MM.1S (cell line): Measurements from ENCODE around the gene DDX56.

Experiments
- DNase-seq: peaks from one replicate; pipeline ENCODE4 v3.0.0-alpha.2; 2015
- H2AFZ ChIP-seq: fragments of 300-600 bp; sonication (generic); 2 replicates; pipeline ENCODE4 v1.6.0; 2016; ENCODE audit warnings: antibody characterized with exemption, low read length
- H3F3A ChIP-seq: fragments of 300-600 bp; sonication (generic); 2 replicates; pipeline ENCODE4 v1.6.1; 2016; ENCODE audit warnings: mild to moderate bottlenecking, antibody characterized with exemption, low read length, moderate library complexity, mixed read lengths; ENCODE audit not compliant: insufficient read depth
- H3K27ac ChIP-seq: fragments of 300-600 bp; sonication (generic); 2 replicates; pipeline ENCODE4 v1.5.1; 2016; ENCODE audit warnings: mild to moderate bottlenecking, low read length
- H3K27me3 ChIP-seq: fragments of 300-600 bp; sonication (generic); replicated peaks from 2 replicates; pipeline ENCODE4 v1.6.0; 2016; ENCODE audit warnings: low read length; ENCODE audit not compliant: insufficient read depth
- H3K36me3 ChIP-seq: fragments of 300-600 bp; sonication (generic); replicated peaks from 2 replicates; pipeline ENCODE4 v1.6.1; 2016; ENCODE audit warnings: mild to moderate bottlenecking, low read length, mixed read lengths; ENCODE audit not compliant: insufficient read depth
- H3K4me1 ChIP-seq: fragments of 300-600 bp; sonication (generic); 2 replicates; pipeline ENCODE4 v1.6.1; 2016; ENCODE audit warnings: low read length, mixed read lengths
- H3K4me2 ChIP-seq: fragments of 300-600 bp; sonication (generic); 2 replicates; pipeline ENCODE4 v1.6.0; 2016; ENCODE audit warnings: low read depth, low read length
- H3K4me3 ChIP-seq: fragments of 300-600 bp; sonication (generic); 2 replicates; pipeline ENCODE4 v1.5.1; 2016; ENCODE audit warnings: low read length, mixed read lengths
- H3K79me2 ChIP-seq: fragments of 300-600 bp; sonication (generic); 2 replicates; pipeline ENCODE4 v1.6.1; 2016; ENCODE audit warnings: mixed run types, low read length, mixed read lengths
- H3K9ac ChIP-seq: fragments of 300-600 bp; sonication (generic); 2 replicates; pipeline ENCODE4 v1.6.1; 2016; ENCODE audit warnings: low read length, mixed read lengths
- H3K9me2 ChIP-seq: fragments of 300-600 bp; sonication (generic); replicated peaks from 2 replicates; pipeline ENCODE4 v1.6.1; 2016; ENCODE audit warnings: mild to moderate bottlenecking, low read length, mixed read lengths; ENCODE audit not compliant: insufficient read depth
- H3K9me3 ChIP-seq: fragments of 300-600 bp; sonication (generic); replicated peaks from 2 replicates; pipeline ENCODE4 v1.6.1; 2016; ENCODE audit warnings: mild to moderate bottlenecking, low read length, mixed read lengths; ENCODE audit not compliant: insufficient read depth
- H4K20me1 ChIP-seq: fragments of 300-600 bp; sonication (generic); 2 replicates; pipeline ENCODE4 v1.6.1; 2016; ENCODE audit warnings: mild to moderate bottlenecking, low read length, moderate library complexity, mixed read lengths; ENCODE audit not compliant: insufficient read depth
- CTCF ChIP-seq: fragments of 300-600 bp; sonication (generic); IDR thresholded peaks from 2 replicates; pipeline ENCODE4 v1.5.1; 2016; ENCODE audit warnings: antibody characterized with exemption, low read length, mixed read lengths
- EZH2 ChIP-seq: fragments of 300-600 bp; sonication (generic); optimal IDR thresholded peaks from 2 replicates; pipeline ENCODE3; 2017; ENCODE audit warnings: low read depth, mild to moderate bottlenecking, antibody characterized with exemption, low read length, mixed read lengths
- EZH2phosphoT487 ChIP-seq: fragments of 300-600 bp; sonication (generic); IDR thresholded peaks from 2 replicates; pipeline ENCODE4 v1.6.1; 2018; ENCODE audit warnings: antibody characterized with exemption, low read length

The DDX56 gene

GRCh38 chr7:44541028-44541869 is 32.5 kb downstream of the DDX56 start, which contains the start of gene NPC1L1:
NPC1L1 (minus strand) TSS chr7:44541330; CDS start chr7:44541259, 71 bp downstream.
- TF ChIP-seq EZH2phosphoT487 (no peak), CTCF (no peak), EZH2 (no peak)

GRCh38 chr7:44540592-44541027 is 33.1 kb downstream of the DDX56 start:
- H3K9ac ChIP-seq: no peak overlapping the region
- H4K20me1 ChIP-seq: no peaks in the 10 kb centered on the region
- H3K4me1 ChIP-seq: no peaks in the 10 kb centered on the region
- TF ChIP-seq EZH2phosphoT487 (no peak), CTCF (no peak), EZH2 (no peak)
- H3K27me3 ChIP-seq: no peaks in the 10 kb centered on the region
- H3F3A ChIP-seq: no peaks in the 10 kb centered on the region
- no peak overlapping the region for H3K4me3 ChIP-seq
- no peaks in the 10 kb centered on the region for H3K9me3 ChIP-seq
- H3K36me3 ChIP-seq: no peaks in the 10 kb centered on the region
- H3K79me2 ChIP-seq: no peaks in the 10 kb centered on the region
- H3K9me2 ChIP-seq: no peaks in the 10 kb centered on the region
- H2AFZ ChIP-seq: no peak overlapping the region
- no peak overlapping the region for H3K4me2 ChIP-seq
- no peak overlapping the region for H3K27ac ChIP-seq
- DNase-seq: no peak

More at GRCh38 chr7:44541028-44541869, 32.5 kb downstream of the DDX56 start, which contains the start of gene NPC1L1:
- Histone ChIP-seq H3K27me3 (no peaks in the 10 kb centered on the region), H3K9me2 (no peaks in the 10 kb centered on the region), H3K36me3 (no peaks in the 10 kb centered on the region), H2AFZ (no peak within 1 kb of the TSS), H3K9ac (no peak within 1 kb of the TSS), H3K79me2 (no peaks in the 10 kb centered on the region), H4K20me1 (no peaks in the 10 kb centered on the region), H3K9me3 (no peaks in the 10 kb centered on the region), H3K4me1 (no peaks in the 10 kb centered on the region), H3F3A (no peaks in the 10 kb centered on the region), H3K27ac (no peak within 1 kb of the TSS), H3K4me2 (no peak within 1 kb of the TSS), H3K4me3 (no peak within 1 kb of the TSS)
- no peak for DNase-seq

GRCh38 chr7:44539669-44540506 is 33.8 kb downstream of the DDX56 start:
- Histone ChIP-seq H3K4me3 (no peak overlapping the region), H3K9me2 (no peaks in the 10 kb centered on the region), H3K9ac (no peak overlapping the region), H3K36me3 (no peaks in the 10 kb centered on the region), H3F3A (no peaks in the 10 kb centered on the region), H3K27me3 (no peaks in the 10 kb centered on the region), H3K9me3 (no peaks in the 10 kb centered on the region), H3K27ac (no peak overlapping the region), H2AFZ (no peak overlapping the region), H4K20me1 (no peaks in the 10 kb centered on the region), H3K4me2 (no peak overlapping the region), H3K79me2 (no peaks in the 10 kb centered on the region), H3K4me1 (no peaks in the 10 kb centered on the region)
- DNase-seq: no peak
- no peak for TF ChIP-seq CTCF
- TF ChIP-seq EZH2phosphoT487: no peak
- TF ChIP-seq EZH2: no peak
